Stimulated activated naive CD8-positive, alpha-beta T cell treated with anti-CD3 and anti-CD28 coated beads, Interleukin-15, Interleukin-2, amounts not matched to agents 100 U/mL and 50 U/mL, for 24 hours (primary cell): Measurements from ENCODE around the gene FAM90A1.
"Not testable (repeated sequence)": the region's sequence is repeated elsewhere in the genome, so short reads cannot be mapped to it uniquely, and the experiment has no call there.

Source experiments
- ATAC-seq: fragments of 150-1000 bp; cut with Tn5 transposase; one replicate; pipeline ENCODE4 v1.10.0; 2021
- DNase-seq: peaks from one replicate; pipeline ENCODE4 v3.0.0; 2021

The FAM90A1 gene, protein sequence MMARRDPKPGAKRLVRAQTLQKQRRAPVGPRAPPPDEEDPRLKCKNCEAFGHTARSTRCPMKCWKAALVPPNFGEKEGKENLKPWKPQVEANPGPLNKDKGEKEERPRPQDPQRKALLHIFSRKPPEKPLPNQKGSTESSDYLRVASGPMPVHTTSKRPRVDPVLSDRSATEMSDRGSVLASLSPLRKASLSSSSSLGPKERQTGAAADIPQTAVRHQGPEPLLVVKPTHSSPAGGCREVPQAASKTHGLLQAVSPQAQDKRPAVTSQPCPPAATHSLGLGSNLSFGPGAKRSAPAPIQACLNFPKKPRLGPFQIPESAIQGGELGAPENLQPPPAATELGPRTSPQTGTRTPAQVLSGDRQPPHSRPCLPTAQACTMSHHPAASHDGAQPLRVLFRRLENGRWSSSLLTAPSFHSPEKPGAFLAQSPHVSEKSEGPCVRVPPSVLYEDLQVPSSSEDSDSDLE

DNA sequence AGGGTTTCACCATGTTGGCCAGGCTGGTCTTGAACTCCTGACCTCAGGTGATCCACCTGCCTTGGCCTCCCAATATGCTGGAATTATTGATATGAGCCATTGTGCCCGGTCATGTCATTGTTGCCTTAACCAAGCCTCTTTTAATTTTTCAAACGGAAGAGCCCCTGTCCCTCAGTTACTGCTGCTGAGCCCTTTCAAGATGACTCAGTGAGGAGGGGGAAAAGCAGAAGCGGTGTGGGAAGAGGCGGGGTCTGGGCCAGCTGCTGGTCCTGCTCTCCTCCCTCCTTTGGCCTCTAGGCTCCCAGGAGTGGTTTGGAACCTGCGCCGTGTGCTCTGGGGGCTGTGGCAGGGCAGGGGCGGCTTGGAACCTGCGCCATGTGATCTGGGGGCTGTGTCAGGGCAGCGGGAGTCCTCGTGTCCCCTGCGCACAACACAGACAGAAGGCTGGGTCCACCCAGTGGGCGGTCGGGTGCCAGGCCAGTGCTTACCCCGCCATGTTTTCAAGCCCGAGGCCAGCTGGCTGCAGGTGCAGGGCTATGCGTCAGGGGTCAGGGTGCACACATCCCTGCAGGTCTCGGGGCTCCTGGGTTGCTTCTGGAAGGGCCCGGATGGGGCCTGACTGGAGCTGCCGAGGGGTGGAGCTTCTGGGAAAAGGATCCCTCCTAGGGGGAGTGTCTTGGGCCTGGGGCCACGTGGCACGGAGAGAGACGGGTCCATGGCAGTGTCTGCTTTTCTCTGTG lies at the start of gene FAM90A1:
Gene FAM90A1, minus strand, starts transcription at position 627 of the 740 bp plus-strand sequence. CDS start 2,786 bp downstream, outside the sequence.
- not testable (repeated sequence) for DNase-seq, ATAC-seq

GRCh38 chr12:8276397-8276796 lies 49.0 kb upstream of the FAM90A1 start:
- not testable (repeated sequence) for ATAC-seq, DNase-seq

DNA sequence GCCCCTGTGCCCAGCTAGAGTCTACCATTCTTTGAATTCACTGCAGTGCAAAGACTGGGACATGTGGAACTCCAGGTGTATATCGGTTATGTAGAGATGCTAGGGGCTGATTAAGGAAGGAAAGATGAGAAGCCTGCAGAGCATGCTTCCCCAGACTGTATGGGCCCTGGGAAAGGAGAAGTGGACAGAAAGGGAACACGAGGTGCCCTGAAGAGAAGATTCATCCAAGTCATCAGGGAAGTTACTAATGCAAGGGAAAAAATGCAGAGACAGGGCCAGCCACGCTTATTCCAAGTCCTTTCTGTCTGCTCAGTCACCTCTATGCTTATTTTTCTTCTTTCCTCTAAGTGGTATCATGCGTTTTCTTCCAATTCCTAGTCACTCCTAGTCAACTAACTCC lies 39.3 kb upstream of the FAM90A1 start:
- DNase-seq, ATAC-seq: not testable (repeated sequence)

DNA sequence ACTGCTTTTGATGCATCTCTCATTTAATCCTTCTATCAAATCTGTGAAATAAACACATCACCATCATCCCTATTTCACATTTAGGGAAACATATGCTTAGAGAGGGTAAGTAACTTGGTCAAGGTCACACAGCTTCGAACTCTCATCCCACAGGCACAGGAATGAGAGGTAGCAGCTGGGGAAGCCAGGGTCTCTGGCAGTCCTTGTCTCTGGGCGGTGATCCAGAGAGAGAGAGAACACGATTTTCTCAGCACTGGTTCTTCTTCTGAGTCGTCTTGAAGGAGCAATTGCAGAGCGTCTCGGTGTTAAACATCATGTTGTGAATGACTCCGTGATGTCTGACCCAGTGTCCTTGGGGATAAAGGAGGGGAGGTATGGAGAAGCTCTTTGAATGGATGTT lies 36.8 kb upstream of the FAM90A1 start:
- not testable (repeated sequence) for ATAC-seq, DNase-seq

- DNase-seq, ATAC-seq: not testable (repeated sequence)
Measured at GRCh38 chr12:8261111-8261554, 33.7 kb upstream of the FAM90A1 start.

- not testable (repeated sequence) for DNase-seq, ATAC-seq
Measured at GRCh38 chr12:8256356-8256755, 28.9 kb upstream of the FAM90A1 start.

DNA sequence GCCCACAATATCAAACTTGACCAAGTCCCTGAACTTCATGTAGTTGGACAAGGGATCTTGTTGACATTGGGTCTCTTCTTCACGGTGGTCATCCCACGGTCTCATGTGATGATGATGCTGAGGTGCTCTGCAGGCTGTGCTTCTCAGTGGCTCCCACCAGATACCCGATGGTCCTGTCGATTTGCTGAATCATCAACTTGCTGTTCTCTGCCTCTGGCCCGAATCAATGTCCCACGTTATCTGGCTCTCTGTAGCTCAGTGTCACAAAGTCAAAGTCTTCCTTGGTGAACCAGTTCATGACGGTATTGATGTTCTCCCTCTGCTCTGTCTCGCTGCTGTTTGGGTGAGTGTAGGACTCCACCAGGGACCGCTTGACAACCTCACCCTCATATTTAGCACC lies 27.3 kb upstream of the FAM90A1 start:
- DNase-seq, ATAC-seq: not testable (repeated sequence)

DNA sequence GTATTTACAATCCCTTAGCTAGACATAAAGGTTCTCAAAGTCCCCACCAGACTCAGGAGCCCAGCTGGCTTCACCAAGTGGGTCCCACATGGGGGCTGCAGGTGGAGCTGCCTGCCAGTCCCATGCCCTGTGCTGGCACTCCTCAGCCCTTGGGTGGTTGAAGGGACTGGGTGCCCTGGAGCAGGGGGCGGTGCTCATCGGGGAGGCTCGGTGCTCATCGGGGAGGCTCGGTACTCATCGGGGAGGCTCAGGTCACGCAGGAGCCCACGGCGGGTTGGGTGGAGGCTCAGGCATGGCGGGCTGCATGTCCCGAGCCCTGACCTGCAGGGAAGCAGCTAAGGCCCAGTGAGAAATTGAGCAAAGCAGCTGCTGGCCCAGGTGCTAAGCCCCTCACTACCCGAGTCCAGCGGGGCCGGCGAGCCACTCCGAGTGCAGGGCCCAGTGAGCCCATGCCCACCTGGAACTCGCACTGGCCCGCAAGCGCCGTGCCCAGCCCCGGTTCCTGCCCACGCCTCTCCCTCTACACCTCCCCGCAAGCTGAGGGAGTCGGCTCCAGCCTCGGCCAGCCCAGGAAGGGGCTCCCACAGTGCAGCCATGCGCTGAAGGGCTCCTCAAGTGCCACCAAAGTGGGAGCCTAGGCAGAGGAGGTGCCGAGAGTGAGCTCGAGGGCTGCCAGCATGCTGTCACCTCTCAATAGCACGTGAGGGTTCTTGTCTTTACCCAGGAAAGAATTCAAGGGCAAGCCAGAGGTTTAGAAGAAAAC lies 24.8 kb upstream of the FAM90A1 start:
- not testable (repeated sequence) for ATAC-seq, DNase-seq

- not testable (repeated sequence) for DNase-seq, ATAC-seq
Measured at GRCh38 chr12:8251616-8252015, 24.2 kb upstream of the FAM90A1 start.

DNA sequence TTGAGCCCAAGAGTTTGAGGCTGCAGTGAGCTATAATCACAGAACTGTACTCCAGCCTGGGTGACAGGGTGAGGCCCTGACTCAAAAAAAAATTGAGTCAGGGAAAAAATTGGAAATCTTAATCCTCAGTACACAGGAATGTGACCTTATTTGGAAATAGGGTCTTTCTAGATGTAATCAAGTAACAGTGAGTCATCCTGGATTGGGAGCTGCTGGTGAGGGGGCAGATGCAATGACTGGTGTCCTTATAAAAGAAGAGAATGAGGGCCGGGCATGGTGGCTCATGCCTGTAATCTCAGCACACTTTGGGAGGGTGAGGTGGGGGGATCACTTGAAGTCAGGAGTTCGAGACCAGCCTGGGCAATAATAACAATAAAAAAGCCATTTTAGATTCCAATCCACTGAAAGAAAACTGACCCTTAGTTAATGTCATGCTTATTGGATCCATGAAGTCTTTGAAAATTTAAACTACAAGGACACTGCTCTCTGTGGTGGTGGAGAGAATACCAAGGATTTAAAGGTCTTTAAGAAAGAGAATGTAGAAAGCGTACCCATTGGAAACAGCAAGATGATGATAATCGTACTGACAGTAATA lies 19.6 kb upstream of the FAM90A1 start:
- not testable (repeated sequence) for DNase-seq, ATAC-seq

GRCh38 chr12:8243682-8244161 lies 16.3 kb upstream of the FAM90A1 start:
- not testable (repeated sequence) for ATAC-seq, DNase-seq

DNA sequence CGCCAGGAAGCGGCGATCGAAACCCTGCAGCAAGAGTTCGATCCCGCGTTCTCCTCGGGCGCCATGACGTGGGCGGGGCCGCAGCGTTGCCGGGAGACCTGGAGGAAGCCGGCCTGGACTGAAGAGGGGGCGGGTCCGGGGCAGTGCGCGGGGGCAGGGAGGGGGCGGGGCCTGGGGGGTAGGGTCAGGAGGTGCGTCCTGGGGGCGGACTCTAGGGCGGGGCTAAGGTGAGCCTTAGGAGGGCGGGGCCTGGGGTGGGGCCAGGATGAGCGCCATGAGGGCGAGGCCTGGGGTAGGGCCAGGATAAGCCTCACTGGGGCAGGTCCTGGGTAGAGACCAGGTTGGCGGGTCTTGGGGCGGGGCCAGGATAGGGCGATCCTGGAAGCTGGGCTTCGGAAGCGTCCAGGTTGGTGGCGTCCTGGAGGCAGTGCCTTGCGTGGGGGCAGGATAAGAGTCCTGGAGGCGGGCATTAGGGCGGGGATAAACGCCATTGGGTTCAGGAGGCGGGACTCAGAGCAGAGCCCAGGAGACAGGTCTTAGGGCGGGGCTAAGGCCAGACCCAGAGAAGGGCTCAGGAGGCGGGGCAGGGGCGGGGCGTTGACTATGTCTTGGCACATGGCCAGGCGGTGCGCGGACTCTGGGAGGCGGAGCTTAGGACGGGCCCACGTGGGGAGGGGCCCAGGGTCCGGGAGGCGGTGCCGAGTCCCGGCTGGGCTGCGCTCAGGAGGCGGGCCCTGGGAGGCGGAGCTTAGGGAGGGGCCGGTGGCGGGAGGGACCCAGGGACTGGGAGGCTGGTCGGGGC lies 15.7 kb upstream of the FAM90A1 start:
- DNase-seq (peak; percentile 99), ATAC-seq (peak; percentile 99)

DNA sequence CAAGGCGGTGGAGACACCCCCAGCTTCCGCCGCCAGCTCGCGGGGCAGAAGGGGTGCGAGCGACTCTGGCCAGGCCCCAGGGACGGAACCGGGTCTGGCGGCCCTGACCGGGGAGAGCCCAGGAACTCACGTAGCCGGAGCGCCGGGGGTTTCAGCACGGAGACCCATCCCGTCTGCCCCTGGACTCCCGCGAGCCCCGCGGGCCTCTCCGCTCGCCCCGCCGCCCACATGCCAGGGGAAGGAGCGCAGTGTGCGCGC lies 15.1 kb upstream of the FAM90A1 start:
- not testable (repeated sequence) for ATAC-seq, DNase-seq

DNA sequence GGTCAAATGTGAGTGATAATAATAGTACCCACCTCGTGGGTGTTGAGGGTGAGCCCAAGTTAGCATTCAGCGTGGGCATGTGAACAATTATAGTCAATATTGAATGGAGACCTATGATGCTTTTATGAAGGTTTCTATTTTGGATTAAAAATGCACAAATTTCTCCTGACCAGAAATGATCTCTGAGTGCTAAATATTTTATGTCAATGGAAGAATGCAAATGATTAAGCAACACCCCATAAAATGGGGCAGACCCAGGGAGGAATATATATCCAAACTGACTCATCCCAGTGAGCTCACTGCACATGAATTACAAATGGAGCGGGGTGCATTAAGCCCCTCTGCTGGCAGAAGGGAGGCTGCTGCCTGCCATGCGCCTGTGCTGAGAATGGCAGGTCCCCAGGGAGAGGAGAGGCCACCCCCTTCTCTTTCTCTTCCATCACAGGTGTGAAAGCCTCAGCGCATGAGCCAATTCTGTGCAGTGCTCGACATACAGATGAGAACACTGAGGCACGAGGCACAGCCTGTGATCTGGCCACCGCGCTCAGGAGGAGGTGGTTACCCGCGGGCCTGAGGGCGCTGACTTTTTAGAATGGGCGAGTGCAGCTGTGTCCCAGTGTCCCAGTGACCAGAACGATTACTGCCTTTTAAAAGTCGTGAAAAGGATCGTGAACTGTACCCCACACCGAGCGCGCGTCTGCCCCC lies 14.7 kb upstream of the FAM90A1 start:
- ATAC-seq: not testable (repeated sequence)
- DNase-seq: peak; percentile 47

DNA sequence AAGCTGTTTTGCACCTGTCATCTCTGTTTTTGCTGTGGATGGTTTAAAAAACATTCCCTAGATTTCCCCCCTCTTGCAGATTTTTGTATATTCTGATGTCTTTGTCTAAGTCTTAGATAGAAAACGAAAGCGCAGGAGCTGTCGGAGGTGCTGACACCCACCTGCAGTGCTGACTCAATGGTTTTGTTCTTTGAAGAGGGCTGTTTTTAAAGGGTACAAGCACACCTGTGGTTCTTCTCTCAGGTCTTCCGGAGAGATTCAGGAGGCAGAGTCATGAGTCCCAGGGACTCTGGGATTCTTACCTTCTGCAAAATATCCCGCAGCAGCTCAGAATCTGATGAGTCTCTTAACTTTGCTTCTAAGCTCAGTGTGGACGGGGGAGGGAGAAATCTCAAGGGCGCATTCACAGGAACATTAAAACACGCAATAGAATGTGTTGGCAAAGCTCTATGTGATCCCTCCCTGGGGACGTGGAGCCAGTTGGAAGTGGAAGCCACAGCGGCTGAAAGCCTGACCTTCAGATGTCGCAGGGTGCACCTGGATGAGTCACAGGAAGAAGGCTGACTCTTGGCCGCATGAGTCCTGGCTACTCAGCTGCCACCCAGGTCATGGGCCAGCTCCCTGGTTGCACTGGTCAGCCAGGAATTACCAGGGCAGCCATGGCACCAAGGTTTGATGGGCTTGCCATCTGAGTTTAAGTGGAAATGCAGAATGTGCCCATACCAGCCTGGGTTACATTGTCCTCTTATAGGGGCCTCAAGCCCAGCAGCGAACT lies 13.1 kb upstream of the FAM90A1 start:
- DNase-seq, ATAC-seq: not testable (repeated sequence)

GRCh38 chr12:8237031-8237430 lies 9.6 kb upstream of the FAM90A1 start:
- ATAC-seq, DNase-seq: not testable (repeated sequence)

- DNase-seq, ATAC-seq: not testable (repeated sequence)
Measured at GRCh38 chr12:8235316-8236157, 8.1 kb upstream of the FAM90A1 start.

DNA sequence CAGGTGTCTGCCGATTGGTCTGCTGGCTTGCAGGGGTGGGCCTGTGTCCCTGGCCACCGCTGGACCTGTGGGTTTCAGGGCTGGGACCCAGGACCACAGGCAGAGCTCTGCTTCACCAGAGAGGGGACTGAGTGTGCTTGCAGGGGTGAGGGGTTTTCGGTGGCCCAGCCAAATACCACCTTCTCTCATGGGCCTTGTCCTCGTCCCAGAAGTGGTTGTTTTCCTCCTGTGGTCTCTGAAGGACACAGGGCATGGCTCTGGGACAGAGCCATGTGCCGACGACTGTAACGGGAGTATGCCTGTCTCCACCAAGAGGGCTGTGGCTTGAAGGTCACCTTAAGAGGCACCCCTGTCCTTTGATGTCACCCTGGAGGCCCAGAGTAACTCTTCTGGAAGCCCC lies 7.3 kb upstream of the FAM90A1 start:
- not testable (repeated sequence) for ATAC-seq, DNase-seq
